WTC11 (cell line): ENCODE measurements around the gene REPIN1. TPM values are rescaled to one million over a fixed set of nuclear protein-coding genes. Genes with fewer than 3 reads are reported as not detected.
A peak's percentile ranks its signal among the peaks of the same experiment; 100 is the strongest.

Source experiments
- ATAC-seq: fragments of 200-7000 bp; cut with Tn5 transposase; 2 replicates; pipeline ENCODE4 v1.10.0; 2021; ENCODE audit warnings: mild to moderate bottlenecking, moderate library complexity
- CTCF ChIA-PET: fragments of 300-600 bp; sonication (Branson Sonifier 250); formaldehyde crosslinking; loops from one replicate; lab custom pipeline; 2021; ENCODE audit warnings: antibody characterized with exemption; lab: Charles Lee
- POLR2A ChIA-PET: fragments of 350-600 bp; sonication (Branson Sonifier 250); formaldehyde crosslinking; loops from one replicate; lab custom pipeline; 2021; ENCODE audit warnings: antibody characterized with exemption; lab: Charles Lee
- DNase-seq: peaks from one replicate; pipeline ENCODE4 v3.0.0; 2021; ENCODE audit warnings: low spot score
- H3K27ac Mint-ChIP-seq: 2 replicates; pipeline ENCODE4 v1.8.0; 2021; ENCODE audit warnings: mixed read lengths
- H3K27me3 Mint-ChIP-seq: 2 replicates; pipeline ENCODE4 v1.8.0; 2021; ENCODE audit warnings: low read depth, mild to moderate bottlenecking, moderate library complexity, mixed read lengths
- H3K36me3 Mint-ChIP-seq: 2 replicates; pipeline ENCODE4 v1.8.0; 2021; ENCODE audit warnings: mixed read lengths
- H3K4me1 Mint-ChIP-seq: 2 replicates; pipeline ENCODE4 v1.8.0; 2022; ENCODE audit warnings: mixed read lengths
- H3K4me3 Mint-ChIP-seq: 2 replicates; pipeline ENCODE4 v1.8.0; 2021; ENCODE audit warnings: mild to moderate bottlenecking, moderate library complexity, mixed read lengths
- H3K9me3 Mint-ChIP-seq: 2 replicates; pipeline ENCODE4 v1.8.0; 2021; ENCODE audit warnings: mixed read lengths
- ATF2 ChIP-seq: sonication (generic); formaldehyde crosslinking; IDR thresholded peaks from 2 replicates; pipeline ENCODE4 v1.8.1; 2022; ENCODE audit warnings: low read depth, missing genetic modification reagents, borderline replicate concordance
- E2F1 ChIP-seq: sonication (generic); formaldehyde crosslinking; IDR thresholded peaks from 2 replicates; pipeline ENCODE4 v1.8.0; 2022; ENCODE audit warnings: mild to moderate bottlenecking, missing genetic modification reagents
- E2F4 ChIP-seq: sonication (generic); formaldehyde crosslinking; IDR thresholded peaks from 2 replicates; pipeline ENCODE4 v1.8.1; 2022; ENCODE audit warnings: low read depth, mild to moderate bottlenecking, moderate library complexity, missing genetic modification reagents, borderline replicate concordance
- EMX1 ChIP-seq: fragments of 250-450 bp; sonication (Bioruptor Pico); IDR thresholded peaks from 2 replicates; pipeline ENCODE4 v1.8.0; 2021; ENCODE audit warnings: mild to moderate bottlenecking
- ESRRA ChIP-seq: sonication (generic); formaldehyde crosslinking; IDR thresholded peaks from 2 replicates; pipeline ENCODE4 v1.8.1; 2022; ENCODE audit warnings: mild to moderate bottlenecking, missing genetic modification reagents, borderline replicate concordance
- FOXK1 ChIP-seq: sonication (generic); formaldehyde crosslinking; IDR thresholded peaks from 2 replicates; pipeline ENCODE4 v1.8.0; 2022; ENCODE audit warnings: mild to moderate bottlenecking, moderate library complexity, missing genetic modification reagents
- FOXP1 ChIP-seq: sonication (generic); formaldehyde crosslinking; IDR thresholded peaks from 2 replicates; pipeline ENCODE4 v1.8.0; 2022; ENCODE audit warnings: missing genetic modification reagents, mild to moderate bottlenecking, moderate library complexity, borderline replicate concordance
- HMGA2 ChIP-seq: fragments of 250-450 bp; sonication (Bioruptor Pico); IDR thresholded peaks from 2 replicates; pipeline ENCODE4 v1.4.0; 2021; ENCODE audit warnings: mild to moderate bottlenecking, moderate library complexity
- HMGXB4 ChIP-seq: sonication (generic); formaldehyde crosslinking; IDR thresholded peaks from 2 replicates; pipeline ENCODE4 v1.8.1; 2023; ENCODE audit warnings: mild to moderate bottlenecking, moderate library complexity, missing genetic modification reagents
- MAX ChIP-seq: sonication (generic); formaldehyde crosslinking; IDR thresholded peaks from 2 replicates; pipeline ENCODE4 v1.8.0; 2022; ENCODE audit warnings: mild to moderate bottlenecking, missing genetic modification reagents
- MLX ChIP-seq: sonication (generic); formaldehyde crosslinking; IDR thresholded peaks from 2 replicates; pipeline ENCODE4 v1.8.1; 2023; ENCODE audit warnings: mild to moderate bottlenecking, missing genetic modification reagents, moderate library complexity
- OVOL2 ChIP-seq: fragments of 250-450 bp; sonication (Bioruptor Pico); IDR thresholded peaks from 2 replicates; pipeline ENCODE4 v1.9.0; 2021; ENCODE audit warnings: mild to moderate bottlenecking, borderline replicate concordance
- PRDM15 ChIP-seq: sonication (generic); formaldehyde crosslinking; IDR thresholded peaks from 2 replicates; pipeline ENCODE4 v1.8.0; 2022; ENCODE audit warnings: missing genetic modification reagents
- PREB ChIP-seq: sonication (generic); formaldehyde crosslinking; IDR thresholded peaks from 2 replicates; pipeline ENCODE4 v1.8.1; 2022; ENCODE audit warnings: mild to moderate bottlenecking, missing genetic modification reagents, moderate library complexity, borderline replicate concordance
- TP53 ChIP-seq: sonication (generic); formaldehyde crosslinking; IDR thresholded peaks from 2 replicates; pipeline ENCODE4 v1.8.1; 2023; ENCODE audit warnings: mild to moderate bottlenecking, missing genetic modification reagents
- ZMAT4 ChIP-seq: fragments of 250-450 bp; sonication (Bioruptor Pico); IDR thresholded peaks from 2 replicates; pipeline ENCODE4 v1.9.0; 2021; ENCODE audit warnings: mild to moderate bottlenecking
- ZNF219 ChIP-seq: sonication (generic); formaldehyde crosslinking; IDR thresholded peaks from 2 replicates; pipeline ENCODE4 v1.8.0; 2023; ENCODE audit warnings: missing genetic modification reagents, mild to moderate bottlenecking, borderline replicate concordance
- ZNF532 ChIP-seq: fragments of 250-450 bp; sonication (Bioruptor Pico); IDR thresholded peaks from 2 replicates; pipeline ENCODE4 v1.9.0; 2021; ENCODE audit warnings: mild to moderate bottlenecking, borderline replicate concordance
- ZNF671 ChIP-seq: fragments of 250-450 bp; sonication (Bioruptor Pico); IDR thresholded peaks from 2 replicates; pipeline ENCODE4 v1.8.0; 2021; ENCODE audit warnings: mild to moderate bottlenecking
- total RNA-seq: library from RNA; stranded (reverse); gene quantifications from 3 replicates; pipeline ENCODE4 v1.2.3, GENCODE V29; 2021

REPIN1 gene
- total RNA-seq, 1 experiment from 2014 or later = 130 TPM

- no peaks in the 10 kb centered on the region for H3K9me3 Mint-ChIP-seq
- peaks cover 6% of the 10 kb centered on the region for H3K36me3 Mint-ChIP-seq
Observed at GRCh38 chr7:150406312-150406566, 37.6 kb downstream of the REPIN1 start.

More at GRCh38 chr7:150406312-150406566, 37.6 kb downstream of the REPIN1 start:
- no peak for TF ChIP-seq ZNF671 (CRISPR knock-in tag)
- TF ChIP-seq EMX1 = no peak
- TF ChIP-seq E2F1 (CRISPR knock-in tag) = no peak
- no peak for TF ChIP-seq ZNF532
- no peak for TF ChIP-seq PREB (CRISPR knock-in tag)
- no peak for TF ChIP-seq ESRRA (CRISPR knock-in tag)
- no peak for TF ChIP-seq MAX (CRISPR knock-in tag)
- no peak for TF ChIP-seq FOXP1 (CRISPR knock-in tag)
- no peak for TF ChIP-seq TP53
- no peak for TF ChIP-seq PRDM15 (CRISPR knock-in tag)
- no peak for TF ChIP-seq MLX (CRISPR knock-in tag)
- TF ChIP-seq E2F4 (CRISPR knock-in tag) = no peak
- TF ChIP-seq HMGA2 = no peak
- TF ChIP-seq FOXK1 = no peak
- no peak for TF ChIP-seq HMGXB4 (CRISPR knock-in tag)
- no peak for TF ChIP-seq ZNF219 (CRISPR knock-in tag)
- TF ChIP-seq OVOL2 (CRISPR knock-in tag) = no peak
- TF ChIP-seq ATF2 (CRISPR knock-in tag) = no peak
- no peak for TF ChIP-seq ZMAT4
- Mint-ChIP-seq H3K27ac (peak overlapping the region; percentile 90), H3K4me1 (peaks cover 52% of the 10 kb centered on the region), H3K27me3 (no peaks in the 10 kb centered on the region), H3K4me3 (peak overlapping the region; percentile 76)
- DNase-seq (no peak), ATAC-seq (no peak)
- CTCF ChIA-PET = interaction anchor here (0.5 to 3.1 kb wide), 9 partner anchors 12 to 65 kb away, joined by 3 to 9 read pairs (median 4); partner anchors contain the start of genes RARRES2 and REPIN1
- POLR2A ChIA-PET = interaction anchor here (0.8 to 6.5 kb wide), 8 partner anchors 22 to 77 kb away, joined by 3 to 50 read pairs (median 6); partner anchors contain the start of gene REPIN1
